CD4-positive, alpha-beta T cell treated with Interleukin-4 for 4 hours (primary cell): Measurements from ENCODE around the gene INHBA.

ENCODE experiments used
- DNase-seq: peaks from one replicate; pipeline ENCODE4 v3.0.0-alpha.2; 2020

INHBA gene

GRCh38 chr7:41685684-41686083 lies 17.2 kb downstream of the INHBA start:
- DNase-seq = no peak

- DNase-seq = no peak
Observed at GRCh38 chr7:41682422-41682821, 20.5 kb downstream of the INHBA start.

- DNase-seq = no peak
Observed at GRCh38 chr7:41679566-41679965, 23.3 kb downstream of the INHBA start.

GRCh38 chr7:41674505-41675023 lies 28.3 kb downstream of the INHBA start:
- DNase-seq = no peak

GRCh38 chr7:41661596-41661995 lies 41.3 kb downstream of the INHBA start:
- no peak for DNase-seq

GRCh38 chr7:41659539-41659938 lies 43.4 kb downstream of the INHBA start:
- no peak for DNase-seq

GRCh38 chr7:41656366-41656765 lies 46.5 kb downstream of the INHBA start:
- no peak for DNase-seq

GRCh38 chr7:41655426-41655825 lies 47.5 kb downstream of the INHBA start:
- no peak for DNase-seq

GRCh38 chr7:41652267-41652666 lies 50.6 kb downstream of the INHBA start:
- DNase-seq = no peak

- no peak for DNase-seq
Observed at GRCh38 chr7:41648501-41648900, 54.4 kb downstream of the INHBA start.

- no peak for DNase-seq
Observed at GRCh38 chr7:41643616-41644015, 59.3 kb downstream of the INHBA start.

GRCh38 chr7:41641665-41642014 lies 61.2 kb downstream of the INHBA start:
- DNase-seq = no peak

- DNase-seq = no peak
Observed at GRCh38 chr7:41641011-41641664, 61.8 kb downstream of the INHBA start.

- DNase-seq = no peak
Observed at GRCh38 chr7:41640487-41640886, 62.4 kb downstream of the INHBA start.

- no peak for DNase-seq
Observed at GRCh38 chr7:41637049-41637448, 65.8 kb downstream of the INHBA start.
